NAMALWA (cell line): ENCODE data around the gene TNIK.

Source experiments
- DNase-seq: peaks from one replicate; pipeline ENCODE4 v3.0.0-alpha.2; 2015; ENCODE audit warnings: low spot score

TNIK gene

DNA sequence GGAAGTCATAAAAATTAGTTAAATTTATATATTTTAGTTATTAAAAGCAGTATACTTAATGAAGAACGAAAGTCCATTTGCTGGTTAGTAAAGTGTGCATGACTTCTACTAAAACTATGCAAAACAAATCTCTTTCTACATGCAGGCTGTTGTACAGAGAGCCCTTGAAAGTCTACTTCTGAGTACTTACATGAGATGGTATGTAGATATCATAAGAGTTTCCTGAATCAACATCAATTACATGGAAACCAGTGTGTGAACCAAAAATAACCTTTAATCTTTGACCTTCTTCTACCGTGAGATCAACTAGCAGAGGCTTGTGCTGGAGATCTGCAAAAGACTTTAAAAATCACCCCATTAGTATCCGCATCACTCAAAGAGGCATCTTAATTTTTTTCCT lies 391.5 kb downstream of the TNIK start:
- no peak for DNase-seq

DNA sequence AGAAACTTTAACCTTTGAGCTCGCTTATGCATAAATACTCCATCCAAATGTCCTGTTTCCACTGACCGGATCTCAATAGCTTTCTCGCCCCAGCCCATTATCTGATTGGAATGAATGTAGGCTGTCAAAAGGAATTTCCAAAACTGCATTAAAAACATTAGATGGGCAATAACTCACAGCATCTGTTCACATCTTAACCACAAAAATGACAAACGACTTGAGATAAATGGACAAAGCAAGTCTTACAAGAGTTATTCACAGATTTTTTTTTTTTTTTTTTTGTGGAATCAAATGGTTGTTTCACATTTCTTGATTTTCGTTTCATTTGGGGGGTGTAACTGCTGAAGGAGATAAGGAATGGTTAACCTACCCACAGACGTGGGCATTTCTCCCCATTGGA lies 394.0 kb downstream of the TNIK start:
- DNase-seq: no peak

DNA sequence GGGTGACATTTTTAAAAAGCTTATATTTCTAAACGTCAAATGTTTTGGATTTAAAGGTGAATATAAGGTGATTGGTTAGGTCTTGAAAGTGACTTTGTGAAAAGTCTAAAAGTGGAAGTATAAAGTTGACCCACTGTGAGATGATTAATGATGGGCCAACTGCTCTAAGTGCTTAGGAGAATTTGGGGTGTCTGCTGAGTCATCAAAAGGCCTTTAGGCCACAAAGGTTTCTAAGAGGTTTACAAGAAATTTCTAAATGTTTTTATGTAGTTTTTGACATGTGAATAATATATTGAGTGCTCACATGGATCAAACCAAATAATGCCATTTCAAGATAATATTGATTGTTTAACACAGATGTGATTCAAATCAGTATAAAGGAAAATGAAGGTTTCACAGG lies 394.5 kb downstream of the TNIK start:
- no peak for DNase-seq

DNA sequence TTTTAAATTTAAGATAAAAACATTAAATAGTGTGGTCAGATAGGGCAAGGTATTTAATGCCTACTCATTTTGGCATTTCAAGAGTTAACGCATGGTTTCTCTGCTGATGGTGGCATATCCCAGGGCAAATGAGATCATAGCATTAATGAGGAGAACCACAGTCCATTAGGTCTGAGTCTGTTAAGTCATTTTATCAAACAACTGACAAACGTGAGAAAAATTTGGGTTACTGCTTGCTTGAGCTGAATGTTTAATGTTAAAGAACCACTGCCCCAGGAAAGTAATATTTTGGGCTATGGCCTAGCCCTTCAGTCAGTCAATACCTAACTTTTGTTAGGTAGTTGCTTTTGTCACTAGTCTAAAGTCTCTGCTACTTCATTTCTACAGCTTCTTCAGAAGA lies 395.7 kb downstream of the TNIK start:
- DNase-seq: no peak

DNA sequence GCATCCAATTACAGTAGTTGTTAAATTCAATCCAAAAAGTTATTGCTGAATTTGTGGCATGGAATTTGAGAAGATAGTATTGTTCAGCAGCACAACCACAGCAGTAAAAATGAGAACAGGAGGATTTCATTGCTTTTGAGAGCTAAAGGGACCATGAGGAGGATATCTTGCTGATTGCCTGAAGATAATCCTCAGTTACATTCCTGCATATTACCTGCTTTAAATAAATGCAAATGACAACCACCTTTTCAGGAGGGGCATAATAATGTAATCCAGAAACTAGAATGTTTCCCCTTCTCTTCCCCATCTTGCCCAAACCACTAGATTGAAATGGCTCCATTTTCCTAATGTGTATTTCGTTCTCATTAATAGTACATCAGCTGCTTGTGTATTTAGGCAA lies 398.5 kb downstream of the TNIK start:
- DNase-seq: no peak

DNA sequence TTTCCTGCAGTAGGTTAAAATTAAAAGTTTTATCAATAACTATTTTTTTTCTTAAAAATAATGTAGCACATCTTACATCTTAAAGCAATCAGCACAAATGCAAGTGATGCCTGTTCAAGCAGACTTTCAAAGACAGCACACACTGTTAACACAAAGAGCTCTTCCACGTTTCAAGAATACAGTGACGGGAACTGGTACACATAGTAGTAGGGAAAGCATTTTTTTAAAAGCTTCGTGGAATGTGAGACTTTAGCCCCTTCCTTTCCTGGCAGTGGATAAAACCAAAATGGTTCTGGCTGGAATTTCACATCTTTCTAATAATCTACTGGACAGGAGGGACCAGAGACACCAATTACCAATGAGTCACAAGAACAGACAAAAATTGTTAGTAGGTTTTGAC lies 400.2 kb downstream of the TNIK start:
- DNase-seq: no peak

DNA sequence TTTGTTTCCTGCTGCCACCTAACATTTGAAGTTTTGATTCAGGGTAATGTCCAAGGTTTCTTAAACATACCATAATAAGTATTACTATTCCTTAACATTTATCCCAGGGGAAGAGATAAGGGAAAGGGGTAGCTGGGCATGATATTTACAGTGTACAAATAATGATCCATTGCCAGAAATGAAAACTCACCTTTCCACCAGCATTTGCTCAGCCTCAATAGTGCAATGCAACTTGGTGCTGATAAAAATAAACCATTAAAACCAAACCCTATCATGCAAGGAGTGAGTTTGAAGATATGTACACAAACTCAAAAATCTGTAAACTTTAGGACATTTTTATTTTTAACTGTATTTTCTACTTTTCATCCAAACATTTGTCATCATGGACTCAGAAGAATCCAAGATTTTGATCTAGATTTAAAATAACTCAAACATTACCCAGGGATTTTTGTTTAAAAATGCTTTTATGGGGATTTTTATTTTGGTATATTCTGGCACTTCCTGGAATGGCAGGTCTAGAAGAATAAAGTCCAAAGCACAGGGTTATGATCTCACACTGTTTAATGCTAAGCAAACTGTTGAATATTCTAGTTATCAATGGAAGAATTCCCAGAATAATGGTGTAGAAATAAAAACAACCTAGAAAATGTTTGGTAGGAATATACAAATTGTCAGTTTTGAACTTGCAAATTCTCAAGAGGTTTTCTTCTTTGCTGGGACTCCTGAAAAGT lies 401.2 kb downstream of the TNIK start:
- no peak for DNase-seq

DNA sequence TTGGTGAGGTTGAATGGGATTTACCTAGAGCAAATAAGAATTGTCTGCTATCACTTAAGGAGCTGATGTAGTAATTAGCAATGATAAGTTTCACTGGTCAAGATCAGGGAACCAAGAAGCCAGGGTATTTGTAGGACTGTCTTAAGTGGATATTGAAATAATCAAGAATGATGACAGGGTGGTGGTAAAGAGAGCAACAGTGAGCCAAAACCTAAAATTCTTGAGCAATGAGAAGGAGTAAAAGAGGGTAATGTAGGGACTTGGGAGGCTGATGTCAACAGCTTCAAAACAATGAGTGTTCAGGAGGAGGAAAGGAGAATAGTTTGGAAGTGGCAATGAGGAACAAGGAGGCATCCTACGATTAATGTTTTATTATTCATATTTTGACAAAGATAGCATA lies 402.1 kb downstream of the TNIK start:
- DNase-seq: no peak

DNA sequence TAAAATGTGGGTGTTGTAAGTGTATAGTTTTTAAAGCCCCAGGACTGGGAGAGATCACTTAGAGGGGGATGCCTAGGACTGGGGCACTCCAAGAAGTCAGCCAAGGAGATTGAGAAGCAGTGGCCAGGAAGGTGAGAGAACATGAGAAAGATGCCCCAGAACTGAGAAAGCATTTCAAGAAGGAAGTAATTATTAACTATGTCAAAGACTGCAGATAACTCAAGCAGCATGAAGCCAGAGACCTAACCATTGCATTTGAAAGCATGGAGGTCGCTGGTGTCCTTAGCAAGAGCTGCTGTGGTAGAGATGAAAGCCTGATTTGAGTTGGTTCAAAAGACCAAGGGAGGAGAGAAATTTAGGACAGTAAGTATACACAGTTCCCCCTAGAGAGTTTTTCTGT lies 403.1 kb downstream of the TNIK start:
- no peak for DNase-seq

DNA sequence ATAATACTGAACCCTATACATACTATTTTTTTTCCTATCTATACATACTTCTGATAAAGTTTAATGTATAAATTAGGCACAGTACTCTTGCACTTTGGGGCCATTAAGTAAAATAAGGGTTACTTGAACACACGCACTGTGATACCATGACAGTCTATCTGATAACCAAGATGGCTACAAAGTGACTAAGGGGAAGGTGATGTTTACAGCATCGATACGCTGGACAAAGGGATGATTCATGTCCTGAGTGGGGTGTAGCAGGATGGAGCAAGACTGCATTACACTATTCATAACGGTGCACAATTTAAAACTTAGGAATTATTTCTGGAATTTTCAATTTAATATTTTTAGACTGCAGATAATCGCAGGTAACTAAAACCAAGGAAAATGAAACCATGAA lies 403.7 kb downstream of the TNIK start:
- DNase-seq: no peak

DNA sequence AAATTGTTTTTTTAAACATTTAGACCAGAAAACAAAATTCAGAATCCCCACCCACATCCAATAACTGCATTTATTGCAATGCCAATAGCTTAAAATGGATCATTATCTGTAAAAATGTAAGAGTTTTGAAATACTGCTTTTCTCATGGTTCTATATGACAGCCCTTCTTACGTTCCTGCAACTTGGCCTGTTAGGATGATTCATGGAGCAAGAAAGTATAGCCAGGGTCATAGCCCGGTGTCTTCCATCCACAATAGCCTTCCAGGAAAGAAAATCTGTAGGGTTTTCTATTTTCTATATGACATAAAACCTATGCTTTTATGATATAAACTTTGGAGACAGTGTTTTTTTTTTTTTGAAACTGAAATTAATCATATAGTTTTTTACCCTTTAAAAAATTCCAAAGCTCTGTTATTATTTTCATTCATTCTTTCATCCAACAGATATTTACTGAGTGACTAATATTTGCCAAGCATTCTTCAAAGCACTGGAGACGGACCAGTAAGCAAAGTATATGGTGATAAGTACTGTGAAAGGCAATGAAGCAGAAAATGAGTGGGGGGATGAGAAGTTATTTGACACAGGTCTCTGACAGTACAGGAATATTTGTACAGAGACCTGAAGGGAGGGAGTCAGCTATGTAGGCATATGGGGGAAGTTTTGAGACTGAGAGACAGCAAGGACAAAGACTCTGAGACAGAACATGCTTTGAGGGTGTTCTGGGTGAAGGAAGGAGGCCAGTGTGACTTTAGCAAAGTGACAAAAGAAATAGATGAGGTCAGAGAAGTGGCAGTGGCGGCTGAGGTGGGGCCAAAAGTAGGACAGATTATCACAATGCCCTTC lies 404.6 kb downstream of the TNIK start:
- no peak for DNase-seq

DNA sequence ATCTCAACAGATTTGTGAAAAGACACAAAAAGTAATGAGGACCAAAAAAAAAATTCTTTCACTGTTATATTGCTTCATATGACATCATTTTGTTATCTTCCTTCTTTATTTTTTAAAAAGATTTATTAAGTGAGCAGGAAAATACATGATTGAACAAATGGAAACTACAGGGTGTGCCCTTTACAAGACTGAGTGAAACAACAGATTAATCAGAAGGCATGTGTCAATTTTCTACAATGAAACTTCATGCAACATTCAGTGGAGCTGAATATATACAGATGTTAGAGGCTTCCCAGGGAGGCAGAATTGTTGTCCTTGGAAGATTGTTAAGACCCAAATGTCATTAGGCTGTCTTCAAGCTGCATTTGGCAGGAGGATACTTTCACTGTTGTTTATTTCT lies 405.3 kb downstream of the TNIK start:
- no peak for DNase-seq

DNA sequence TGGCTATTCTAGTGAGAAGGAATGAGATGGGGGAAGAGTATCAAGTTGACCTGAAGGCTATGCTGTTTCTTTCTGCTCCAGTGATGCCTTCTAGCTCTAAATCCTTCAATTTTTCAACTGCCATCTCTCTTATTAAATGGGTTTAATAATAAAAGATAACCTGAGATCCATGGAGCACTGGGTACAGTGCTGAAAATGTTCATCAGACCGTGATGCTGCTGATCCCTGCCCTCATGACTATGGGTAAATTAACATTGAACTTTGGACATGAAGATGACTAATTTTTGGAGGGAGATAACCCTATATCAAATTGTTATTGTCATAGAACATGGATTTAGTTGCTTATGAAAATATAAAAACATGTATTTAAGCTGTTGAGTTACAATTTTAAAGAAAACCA lies 406.0 kb downstream of the TNIK start:
- no peak for DNase-seq

DNA sequence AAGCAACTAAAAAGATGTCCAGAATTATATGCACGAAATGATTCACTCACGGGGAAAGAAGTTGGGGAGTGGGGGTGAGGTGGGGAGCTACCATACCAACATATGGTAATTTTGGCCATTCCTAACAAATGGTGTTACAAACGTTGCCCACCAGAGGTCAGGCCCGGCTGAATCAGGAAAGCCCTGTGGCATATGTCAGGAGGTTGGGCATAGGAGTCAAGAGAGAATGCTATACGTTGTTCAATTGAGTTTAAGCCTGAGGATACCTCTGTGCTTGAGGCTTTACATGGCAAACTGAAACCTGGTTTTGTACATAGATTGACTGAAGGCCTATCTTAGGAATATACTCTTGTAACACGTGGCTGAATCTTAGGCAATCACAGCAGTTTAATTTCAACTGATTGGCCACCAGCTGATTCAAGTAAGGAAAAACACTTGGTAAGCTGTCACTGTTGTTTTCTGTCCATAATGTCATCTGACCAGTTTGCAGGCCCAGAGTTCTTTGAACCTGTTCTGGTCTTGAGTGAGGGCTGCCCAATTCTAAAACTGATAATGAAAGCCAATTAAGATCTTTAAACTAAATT lies 410.3 kb downstream of the TNIK start:
- DNase-seq: peak; percentile 57

DNA sequence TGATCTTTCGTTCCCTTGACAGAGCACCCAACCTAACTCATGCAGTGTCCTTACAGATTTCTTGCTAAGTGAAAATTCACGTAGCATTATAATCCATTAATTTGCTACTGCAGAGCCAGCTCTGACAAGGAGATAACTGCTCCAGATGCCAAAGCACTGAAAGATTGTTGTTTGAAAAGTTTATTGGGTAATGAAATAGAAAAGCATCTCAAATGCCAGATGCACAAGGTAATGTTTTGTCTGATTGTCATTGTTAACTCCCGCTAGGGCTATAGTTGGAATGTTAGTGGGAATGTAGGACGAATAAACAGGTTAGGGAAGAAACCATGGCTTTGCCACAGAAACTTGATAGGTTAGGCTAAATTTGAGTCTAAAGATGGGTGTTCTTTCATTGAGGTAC lies 413.4 kb downstream of the TNIK start:
- DNase-seq: no peak

DNA sequence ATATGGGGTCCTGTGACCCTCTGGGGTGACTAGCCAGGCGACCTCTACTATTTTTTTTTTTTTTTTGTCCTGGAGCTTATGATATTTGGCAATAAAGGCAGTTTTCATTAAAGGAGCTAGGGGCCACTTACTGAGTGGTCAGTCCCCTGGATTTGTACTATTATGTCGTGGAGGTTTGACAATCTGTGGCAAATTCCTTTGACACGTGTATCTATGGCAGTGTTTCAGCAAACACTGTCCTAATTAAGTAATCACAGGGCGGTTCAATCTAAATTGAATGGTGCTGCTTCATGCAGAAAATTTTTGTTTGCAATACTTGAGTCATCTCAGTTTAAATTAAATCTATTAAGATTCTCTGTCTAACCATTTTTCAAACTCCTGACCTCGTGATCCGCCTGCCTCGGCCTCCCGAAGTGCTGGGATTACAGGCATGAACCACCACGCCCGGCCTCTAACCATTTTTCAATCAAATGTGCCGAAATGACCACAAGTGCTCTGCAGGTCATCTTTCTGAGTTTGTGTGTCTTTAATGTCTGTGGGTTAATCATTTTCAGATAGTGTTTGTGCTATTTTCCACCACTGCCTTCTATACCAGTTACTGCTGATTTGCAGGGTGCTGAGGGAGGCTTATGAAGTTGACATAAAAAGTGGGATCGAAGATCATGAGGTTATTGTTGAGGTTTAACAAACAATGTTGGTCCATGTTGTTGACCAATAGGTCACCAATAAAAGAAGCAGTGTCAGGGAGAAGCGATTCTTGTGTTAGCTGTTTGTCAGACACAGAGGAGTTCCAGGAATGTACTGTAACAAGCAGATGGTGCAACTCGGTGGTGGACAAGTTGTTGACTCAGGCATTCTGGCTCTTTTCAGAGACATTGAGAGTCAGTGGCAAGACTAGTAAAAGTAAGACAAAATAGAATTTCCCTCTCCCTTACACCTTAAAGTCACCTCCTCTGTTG lies 415.1 kb downstream of the TNIK start:
- no peak for DNase-seq

DNA sequence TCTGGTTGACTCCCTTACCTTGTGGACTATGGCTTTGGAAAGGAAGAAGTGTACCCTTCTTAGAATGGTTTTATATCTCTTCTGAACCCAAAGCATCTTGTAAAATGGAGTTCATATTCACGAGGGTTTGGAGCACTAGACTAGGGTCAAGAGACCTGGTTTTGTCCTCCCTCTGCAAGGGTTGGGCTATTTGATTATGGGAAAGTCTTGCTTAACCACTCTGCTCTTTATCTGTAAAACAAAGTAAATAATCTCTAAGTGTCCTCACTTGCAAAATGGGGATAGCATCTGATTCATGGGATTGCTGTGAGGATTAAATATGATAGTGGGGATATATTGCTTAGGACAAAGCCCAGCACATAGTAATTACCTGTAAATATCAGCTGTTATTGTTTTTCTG lies 415.8 kb downstream of the TNIK start:
- DNase-seq: no peak

DNA sequence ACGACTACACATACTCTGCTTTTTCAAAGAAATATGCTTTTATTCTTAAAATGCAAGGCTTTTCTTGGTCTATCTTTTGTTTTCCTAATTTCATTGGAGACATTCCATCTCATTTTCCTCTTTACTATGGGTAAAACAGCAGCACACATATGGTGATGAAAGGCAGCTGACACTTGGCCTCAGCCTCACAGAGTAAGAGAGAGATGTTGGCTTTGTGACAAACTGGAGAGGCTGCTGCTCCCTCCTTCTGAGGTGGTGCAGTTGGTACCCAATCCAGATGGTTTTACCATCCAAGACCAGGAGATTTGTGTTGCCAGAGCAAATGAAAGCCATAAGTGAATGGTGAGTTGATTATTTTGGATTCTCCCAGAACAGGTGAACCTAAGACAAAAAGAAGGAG lies 420.5 kb downstream of the TNIK start:
- no peak for DNase-seq

DNA sequence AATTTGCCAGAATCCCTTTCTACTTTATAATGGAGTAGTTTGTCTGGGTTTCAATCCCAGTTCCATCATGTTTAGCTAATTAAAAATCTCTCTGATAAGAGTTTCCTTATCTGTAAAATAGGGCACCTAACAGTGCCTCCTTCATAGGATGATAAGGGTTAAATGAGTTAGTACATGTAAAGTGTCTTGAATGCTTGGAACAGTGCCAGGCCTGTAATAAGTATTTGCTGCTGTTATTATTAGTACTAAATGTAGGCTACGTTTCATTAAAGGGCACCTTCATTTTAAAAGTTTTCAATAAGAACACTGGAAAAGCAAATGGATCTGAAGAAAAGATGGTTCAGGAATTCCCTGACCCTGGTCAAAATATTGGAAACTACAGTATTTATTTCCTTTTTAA lies 421.9 kb downstream of the TNIK start:
- DNase-seq: no peak

DNA sequence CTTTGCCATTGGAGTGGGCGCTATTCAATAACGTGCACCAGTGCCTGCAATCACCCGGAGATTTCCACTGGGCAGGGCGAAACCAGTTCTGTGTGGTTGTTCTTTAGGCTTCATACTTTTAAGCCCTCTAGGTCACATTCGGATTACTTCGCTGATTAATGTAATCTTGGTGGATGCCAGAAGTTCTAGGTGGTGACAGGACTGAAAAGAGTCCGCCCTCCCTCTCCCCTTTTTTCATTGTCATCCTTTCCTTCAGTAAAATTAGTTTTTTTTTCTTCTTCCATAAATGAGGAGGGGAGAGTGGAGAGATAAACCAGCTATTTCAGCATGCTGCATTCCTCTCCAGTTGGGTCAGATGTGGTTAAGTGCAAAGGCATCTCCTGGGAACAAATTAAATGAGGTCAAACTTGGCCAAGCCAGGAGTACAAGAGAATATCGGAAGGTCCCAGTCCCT lies 431.4 kb downstream of the TNIK start:
- DNase-seq: no peak

DNA sequence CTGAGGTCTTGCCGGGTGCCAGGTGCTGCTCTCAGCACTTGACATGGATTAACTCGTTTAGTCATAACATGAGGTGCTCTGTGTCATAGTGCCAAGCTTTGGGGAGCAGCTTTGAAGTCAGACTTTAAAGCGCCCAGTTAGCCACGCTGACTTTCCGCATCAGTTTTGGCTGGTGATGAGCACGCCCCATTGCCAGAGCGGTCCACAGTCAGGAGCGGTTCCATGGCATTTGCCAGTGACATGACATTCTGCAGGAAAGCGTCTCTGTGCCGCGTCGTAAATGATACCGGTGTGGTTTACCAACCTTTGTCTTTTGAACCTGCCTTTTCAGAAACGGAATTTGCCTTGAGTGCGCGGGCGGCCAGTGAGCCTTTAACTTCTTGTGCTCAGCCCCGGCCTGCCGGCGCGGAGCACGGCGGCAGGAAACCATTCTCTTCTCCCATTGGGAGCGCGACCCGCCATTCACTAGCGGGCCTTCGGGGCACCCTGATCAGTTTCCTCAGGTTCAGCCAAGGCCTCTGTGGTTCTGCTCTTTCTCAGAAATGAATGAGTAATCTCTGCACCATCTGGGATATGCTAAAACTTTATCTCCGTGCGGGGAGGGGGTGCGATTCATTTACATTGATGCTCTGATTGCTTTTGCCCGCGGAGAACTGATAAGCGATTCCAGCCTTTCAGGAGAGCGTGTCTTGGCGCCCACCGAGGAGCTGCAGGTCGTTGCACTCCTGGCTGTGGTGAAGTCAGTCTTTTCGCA lies 432.0 kb downstream of the TNIK start:
- DNase-seq: no peak
